NOMO-1 (cell line): ENCODE data around the gene AFF3.

Experiments
- DNase-seq, 2 experiments: peaks; one replicate each; lab custom pipeline; 2025; ENCODE audit not compliant: unreplicated experiment in 2 of 2; lab: John Stamatoyannopoulos, UW

AFF3 gene

DNA sequence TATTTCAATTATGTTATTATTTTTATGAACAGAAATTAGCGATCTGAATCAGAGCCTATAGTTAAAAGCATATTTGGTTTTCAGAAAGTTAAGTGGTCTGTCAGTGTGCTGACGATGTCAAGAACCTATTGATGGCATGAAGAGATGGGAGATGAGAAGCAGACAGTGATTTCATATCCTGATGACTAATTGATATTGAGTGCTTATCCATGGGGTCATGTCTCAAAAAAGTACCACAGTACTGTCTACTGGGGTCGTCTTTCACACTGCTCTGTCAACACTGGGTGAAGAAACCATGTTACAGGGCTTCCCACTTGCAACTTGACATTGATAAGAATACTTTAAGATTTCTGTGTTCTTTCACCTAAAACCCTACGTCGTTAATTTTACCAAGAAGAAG is 297.1 kb downstream of the AFF3 start:
- DNase-seq: no peak

DNA sequence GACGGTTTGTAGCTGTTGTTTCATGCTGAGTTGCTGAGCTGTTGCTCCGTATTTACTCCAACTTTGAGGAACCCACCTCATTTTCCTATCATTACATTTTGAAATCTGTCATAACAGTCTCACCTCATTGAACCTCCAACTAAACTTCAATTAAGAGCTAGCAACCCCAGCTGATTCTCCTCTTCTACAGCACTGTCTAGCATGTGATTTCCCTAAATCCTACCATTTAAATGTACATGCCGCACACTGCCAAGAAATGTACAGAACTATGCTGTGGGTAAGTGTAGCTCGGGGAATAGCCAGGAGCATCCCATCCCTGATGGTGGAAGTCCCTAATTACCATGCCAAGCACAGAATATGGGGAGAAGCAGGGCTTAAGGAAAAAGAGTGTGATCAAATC is 299.9 kb downstream of the AFF3 start:
- no peak for DNase-seq

DNA sequence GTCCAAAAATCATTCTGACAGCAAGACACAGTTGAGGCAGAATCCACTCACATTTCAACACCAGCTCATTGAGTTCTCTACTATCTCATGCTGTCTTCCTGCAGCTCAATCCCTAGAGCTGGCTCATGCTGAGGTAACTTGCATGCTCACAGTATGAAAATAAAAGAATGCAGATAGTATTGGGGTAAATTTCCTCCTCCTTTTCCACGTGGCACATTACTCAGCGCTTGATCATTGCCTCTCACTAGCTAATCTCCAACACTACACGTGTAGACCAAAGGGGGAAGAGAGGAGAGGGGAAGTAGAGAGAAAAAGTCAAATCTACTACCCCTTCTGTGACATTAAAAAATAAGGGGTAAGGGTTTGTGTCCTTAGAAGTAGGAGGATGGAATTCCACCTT is 300.6 kb downstream of the AFF3 start:
- no peak for DNase-seq

DNA sequence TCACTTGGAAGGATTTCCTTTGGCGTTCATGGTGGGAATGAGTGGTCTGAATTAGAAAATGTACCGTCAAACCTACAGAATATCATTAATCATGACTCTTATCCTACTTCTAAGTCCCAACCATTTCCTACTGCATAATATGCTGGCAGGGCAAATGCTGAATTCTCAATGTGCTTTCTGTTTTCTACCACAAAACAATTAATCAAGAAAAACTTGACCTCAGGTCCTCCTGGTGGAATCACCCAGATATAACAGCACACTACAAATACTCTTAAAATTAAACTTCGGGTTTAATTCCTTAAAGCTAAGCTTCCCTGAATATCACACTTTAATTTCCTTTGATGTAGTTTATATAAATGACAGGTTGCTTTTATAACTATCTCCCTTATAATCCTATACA is 301.6 kb downstream of the AFF3 start:
- DNase-seq: no peak

DNA sequence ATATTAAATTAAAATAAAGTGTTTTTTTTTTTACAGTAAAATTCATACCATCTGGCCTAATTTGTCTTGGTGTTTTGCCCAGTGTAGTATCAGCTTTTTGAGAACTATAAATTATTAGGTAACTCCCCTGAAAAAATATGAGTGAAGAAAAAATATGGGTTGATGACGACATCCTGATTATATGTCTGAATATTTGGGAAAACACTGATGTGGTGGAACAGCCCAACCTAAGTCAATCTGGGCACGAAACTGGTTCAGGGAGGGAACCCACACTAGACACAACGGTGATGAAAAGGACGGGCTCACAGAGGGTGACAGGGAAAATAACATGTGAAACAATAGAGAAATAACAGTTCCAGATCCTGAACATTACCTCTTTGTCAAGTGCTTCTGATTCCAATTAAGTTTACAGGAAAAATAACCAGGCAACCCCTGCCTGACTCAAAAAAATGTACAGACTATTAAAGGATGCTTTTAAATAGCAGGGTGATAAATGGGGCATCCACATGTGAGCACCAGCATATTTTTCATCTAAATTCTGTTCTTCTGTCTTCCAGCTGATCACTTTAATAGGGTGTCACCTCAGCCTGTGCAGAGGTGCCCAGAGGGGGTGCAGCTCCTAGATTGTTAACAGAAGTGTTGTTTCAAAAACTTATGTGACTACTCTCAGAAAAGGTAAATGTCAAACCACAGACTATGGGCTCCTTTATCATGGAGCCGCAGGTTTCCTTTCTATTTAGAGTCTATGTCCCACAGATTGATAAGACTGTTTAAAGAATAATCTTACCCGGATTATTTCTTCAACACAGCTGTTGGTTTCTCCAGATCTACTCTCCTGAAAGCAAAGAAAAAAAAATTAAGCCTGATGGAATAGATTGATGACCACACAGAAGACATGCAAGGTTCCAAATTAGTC is 305.4 kb downstream of the AFF3 start:
- DNase-seq: no peak

DNA sequence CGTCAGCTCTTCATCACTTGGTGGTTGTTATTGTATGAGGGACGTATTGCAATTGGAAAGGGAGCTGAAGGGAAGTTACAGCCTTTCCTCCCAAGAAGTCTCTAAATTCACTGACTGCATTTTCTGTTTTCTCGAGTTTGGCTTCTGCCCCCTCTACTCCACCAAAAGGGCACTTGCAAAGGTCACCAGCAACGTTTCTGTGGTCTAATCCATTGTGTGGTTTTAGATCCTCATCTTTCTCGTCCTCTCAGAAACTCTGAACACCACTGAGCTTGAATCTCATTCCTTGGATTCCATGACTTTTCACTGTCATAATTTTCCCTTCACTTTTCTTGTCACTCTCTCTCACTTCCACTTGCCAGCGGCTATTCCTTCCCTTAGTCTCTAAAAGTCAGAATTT is 308.0 kb downstream of the AFF3 start:
- DNase-seq: no peak

DNA sequence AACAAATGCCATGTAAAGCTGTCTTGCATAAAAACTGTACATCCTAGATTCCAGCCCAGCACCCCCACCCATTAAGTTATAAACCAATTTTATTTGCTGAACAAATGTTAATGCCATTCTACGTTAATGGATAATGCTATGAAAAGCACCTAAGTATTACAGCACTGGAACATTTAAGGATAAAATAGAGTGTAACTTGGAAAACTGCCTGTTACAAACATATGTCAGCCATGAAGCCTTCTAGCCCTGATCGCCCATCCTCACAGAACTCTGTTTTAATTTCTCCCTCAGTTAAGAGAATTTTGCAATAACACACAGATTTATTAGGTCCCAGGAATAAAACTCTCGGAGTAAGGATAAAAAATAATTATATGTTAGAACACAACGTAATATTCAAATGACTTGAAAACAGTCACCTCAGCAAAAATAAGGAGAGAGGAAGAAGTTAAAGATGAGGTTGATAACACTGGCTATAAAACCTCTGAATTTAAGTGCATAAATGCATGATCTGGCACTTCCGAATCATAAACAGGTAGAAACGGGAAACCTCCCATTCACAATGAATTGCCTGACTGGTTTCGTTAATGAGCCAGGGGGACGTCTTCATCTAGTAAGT is 308.7 kb downstream of the AFF3 start:
- no peak for DNase-seq

DNA sequence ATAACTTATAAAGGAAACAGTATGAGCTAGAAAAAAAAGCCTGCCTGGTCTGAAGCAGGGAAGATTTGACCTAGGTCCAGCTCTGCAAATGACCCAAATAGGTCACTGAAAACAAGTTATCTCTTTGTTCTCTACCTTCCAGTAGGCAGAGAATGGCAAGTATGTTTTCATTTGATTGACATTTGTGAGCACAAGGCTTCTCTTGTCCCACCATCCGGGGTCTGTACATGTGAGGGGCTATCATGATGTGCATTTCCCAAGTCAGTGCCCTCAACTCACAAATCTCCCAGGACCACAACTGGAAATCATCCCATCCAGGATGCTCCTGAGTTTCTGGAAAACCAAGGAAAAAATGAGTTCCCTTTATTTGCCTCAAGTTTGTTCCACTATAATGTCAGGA is 309.5 kb downstream of the AFF3 start:
- DNase-seq: no peak

DNA sequence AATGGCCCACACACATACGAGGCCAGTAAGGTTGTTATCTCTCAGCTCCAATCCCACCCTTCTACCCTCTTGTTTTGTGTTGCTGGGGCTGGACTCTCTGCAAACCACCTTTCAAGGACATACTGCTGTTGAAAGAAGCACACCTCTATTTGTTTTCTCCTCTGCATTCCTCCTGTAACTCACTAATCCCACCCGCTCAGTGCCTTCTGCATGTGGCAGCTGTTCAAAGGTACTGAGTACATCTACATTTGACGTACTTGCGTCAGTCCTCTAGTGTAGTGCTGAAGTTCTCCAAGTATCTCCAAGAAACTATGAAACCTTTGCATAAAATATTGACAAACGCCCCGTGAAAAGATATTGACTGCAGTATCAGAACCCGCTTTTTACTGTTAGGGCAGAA is 310.6 kb downstream of the AFF3 start:
- no peak for DNase-seq

DNA sequence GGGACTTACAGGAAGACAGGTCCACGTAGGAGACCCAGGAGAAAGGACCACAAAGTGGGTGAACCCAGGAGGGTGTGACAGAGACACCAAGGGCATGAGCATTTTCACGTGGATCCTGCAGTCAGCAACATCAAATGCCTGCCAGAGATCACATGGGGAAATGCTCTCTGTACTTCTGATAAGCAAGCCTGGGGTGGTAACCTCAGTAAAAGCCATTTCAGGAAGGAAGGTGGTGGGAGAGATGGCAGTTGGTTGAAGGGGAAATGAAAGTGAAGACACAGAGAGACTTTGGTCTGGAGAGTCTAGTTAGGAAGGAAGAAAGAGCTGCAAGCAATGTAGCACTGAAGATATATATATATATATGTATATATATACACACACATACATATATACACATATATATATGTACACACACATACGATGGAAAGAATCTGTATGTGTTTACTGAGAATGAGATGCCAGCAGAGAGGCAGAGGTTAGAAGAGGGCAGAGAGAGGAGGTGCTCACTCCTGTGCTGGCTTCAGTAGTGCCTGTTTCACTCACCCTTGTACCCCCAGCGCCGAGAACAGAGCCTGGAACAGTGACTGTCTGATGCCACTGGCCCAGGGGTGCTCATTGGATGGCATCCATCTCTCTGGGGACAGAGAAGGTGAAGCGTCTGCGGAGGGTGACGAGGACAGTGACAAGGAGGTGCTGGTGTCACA is 314.9 kb downstream of the AFF3 start:
- DNase-seq: peak; percentile 93 to 99

DNA sequence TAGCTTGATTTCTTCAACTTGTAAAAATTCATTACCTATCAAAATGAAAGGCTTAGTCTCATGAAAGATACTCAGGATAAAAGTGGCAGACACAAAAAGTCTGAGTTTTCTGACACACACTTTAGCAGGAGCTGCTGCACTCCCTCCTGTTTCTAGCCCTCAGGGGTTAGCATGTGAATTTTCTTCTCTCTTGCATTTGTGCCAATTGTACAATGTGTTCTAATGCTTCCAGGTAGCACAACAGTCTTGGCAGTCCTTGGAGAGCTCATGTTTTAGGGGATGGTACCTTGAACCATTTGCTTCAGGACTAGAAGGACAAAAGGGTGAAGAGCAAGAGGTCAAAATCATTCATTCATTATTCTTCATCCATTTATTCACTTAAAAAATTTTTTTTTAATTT is 316.8 kb downstream of the AFF3 start:
- DNase-seq: no peak

DNA sequence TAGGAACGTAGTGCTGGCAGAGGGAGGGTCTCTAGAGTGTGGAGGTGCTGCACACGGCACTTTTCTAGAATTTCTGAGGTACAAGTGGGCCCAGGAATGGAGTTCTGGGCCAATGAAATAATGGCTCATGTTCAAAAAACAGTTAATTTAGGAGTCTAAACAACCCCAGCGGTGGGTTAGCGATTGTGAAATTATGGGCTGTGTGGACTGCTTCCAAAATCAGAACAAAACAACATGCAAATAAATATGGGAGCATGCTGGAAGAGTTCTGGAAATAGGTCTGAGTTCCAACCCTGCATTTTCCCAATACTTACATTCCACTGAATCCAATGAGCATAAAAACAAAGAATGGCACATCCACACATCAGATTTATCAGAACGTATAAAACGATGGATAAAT is 317.6 kb downstream of the AFF3 start:
- DNase-seq: no peak

DNA sequence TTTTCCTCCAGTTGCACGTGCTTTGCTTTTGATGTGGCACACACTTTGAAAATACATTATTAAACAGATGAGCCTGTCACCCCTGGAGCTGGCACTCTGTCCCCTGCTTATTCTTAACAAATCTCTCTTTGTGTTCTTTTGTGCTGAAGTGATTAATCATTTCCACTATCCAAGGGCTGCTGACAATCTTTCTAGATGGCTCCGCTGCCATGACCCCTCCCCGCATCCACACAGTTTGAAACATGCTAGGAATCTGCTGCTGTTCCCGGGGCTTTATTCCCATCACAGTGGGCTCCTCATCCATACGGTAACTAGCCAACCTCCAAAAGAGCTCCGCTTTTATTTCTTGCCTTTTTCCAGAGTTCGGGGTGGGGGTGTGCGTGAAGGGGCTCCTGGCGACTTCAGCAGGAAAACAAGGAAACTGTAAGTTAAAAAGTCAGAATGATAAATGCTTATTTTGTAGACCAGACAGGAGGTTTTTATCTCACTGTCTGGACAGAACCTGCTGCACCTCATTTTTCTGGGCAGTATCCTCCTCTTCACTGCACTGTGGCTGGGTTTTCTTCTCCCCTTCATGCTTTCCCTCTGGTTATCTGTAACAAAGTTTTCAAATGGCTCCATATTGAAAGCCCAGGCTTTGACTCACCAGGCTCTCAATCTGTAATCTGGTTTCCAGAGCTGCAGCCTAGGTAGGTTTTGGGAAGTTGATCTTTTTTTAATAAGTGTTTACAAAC is 319.7 kb downstream of the AFF3 start:
- no peak for DNase-seq

DNA sequence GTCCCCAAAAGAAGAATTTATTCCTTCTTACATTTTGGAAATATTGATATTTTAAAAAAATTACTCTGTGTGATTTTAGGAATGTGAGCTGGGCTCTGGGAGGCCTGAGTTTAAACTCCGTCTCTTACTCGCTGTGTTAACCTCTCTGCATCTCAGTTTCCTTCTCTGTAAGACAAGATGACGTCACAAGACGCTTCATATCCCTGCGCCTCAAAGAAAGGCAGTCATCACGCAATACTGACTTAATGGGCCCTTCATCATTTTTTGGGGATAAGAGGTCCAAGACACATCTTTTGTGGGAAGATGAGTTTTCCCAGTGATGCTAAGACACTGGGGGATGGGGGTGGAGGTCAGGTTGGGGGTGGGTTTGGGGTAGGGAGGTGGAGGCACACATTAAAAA is 320.4 kb downstream of the AFF3 start:
- DNase-seq: no peak

DNA sequence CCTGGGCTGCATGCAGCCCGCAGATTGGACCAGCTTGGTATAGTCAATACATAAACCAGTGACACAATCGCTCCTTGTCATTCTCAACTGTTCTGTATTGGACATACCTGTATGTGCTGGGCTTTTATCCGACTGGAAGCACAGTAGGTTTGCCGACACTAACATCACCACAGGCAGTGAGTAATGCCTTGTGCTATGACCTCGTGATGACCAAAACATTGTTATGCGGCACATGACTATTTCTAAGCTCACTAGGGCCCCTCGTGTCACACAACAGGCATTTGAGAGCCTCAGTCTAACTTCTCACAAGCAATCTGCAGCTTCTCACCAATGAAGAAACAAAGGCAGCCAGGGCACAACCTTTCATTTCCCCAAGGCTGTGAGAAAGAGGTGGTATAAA is 320.8 kb downstream of the AFF3 start:
- DNase-seq: no peak

DNA sequence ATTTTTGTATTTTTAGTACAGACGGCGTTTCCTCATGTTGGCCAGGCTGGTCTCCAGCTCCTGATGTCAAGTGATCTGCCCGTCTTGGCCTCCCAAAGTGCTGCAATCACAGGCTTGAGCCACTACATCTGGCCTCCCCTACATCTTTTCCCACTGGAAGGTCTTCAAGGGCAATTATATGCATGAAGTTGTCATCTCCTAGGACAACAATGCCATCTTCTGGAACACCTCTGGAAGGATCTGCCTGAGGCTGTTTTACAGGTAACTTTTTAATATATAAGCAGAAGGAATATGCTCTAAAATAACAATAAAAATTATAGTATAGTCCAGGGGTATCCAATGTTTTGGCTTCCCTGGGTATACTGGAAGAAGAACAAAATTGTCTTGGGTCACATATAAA is 321.4 kb downstream of the AFF3 start:
- DNase-seq: no peak

DNA sequence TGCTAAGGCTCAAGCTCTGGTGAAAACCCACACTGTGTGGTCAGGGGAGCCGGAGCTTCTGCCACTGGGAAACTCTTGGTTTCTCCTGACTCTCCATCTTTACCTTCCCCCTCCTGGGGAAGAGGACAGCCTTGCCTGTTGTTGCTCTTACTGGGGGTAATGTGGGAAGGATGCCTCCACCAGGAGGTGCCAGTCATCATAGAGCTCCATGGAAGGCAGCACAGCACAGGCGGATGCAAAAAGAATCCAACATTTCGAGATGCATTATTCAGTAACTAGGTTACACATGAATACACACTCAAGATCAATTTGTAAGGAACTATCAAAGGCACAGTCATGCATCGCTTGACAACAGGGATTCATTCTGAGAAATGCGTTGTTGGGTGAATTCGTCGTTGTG is 322.6 kb downstream of the AFF3 start:
- DNase-seq: no peak

DNA sequence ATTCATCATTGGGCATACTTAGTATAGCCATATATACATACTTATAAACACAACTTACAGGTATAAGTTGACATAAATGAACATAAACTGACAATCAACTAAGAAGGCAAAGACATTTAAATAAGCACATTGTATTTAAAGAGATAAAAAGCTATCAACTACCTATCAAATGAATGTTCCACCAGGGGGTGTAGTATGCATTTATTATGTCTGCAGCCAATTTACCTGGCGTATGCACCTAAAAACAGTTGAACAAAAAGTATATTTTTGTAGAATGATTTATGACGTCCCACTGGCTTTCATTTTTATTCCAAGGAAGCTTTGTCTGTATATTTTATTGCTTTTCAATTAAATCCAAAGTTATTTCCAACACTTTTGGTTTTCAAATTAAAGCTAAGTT is 323.5 kb downstream of the AFF3 start:
- no peak for DNase-seq

DNA sequence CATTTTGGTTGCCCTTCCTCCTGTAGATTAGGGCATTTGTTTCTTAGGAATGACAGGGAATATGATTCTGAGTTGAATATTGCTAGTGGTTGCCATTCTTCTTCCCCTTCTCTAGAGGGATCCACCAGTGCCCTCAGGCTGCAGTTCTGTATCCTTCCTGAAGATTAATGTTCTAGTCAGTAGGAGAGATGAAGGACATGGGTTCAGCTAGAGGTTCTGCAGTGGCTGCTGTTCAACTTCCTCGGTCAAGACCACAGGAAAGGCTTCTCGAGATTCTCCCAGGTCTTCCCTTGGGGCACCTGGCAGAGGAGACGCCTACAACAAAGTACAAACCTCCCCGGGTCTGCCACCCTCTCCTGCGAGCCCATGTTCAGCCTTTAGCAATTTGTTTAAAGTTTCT is 325.5 kb downstream of the AFF3 start:
- no peak for DNase-seq

DNA sequence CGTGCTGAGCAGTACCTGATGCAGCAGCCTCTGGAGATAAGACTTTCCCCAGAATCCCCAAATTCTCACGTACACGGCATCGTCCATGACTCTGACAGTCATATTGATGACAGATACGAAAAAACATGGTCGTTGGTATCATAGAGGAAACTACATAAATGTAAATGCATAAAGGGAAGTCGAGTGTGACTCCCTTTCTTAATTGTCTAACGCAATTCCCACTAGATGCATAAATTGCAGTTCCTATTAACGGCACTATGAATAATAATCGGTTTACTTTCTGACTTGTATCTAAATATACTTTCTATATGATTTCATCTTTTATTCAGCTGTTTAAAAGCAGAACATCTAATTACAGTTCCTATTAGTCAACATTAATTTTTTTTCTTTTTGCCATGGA is 330.0 kb downstream of the AFF3 start:
- peak in 1 of 2 experiments; percentile 10 for DNase-seq

DNA sequence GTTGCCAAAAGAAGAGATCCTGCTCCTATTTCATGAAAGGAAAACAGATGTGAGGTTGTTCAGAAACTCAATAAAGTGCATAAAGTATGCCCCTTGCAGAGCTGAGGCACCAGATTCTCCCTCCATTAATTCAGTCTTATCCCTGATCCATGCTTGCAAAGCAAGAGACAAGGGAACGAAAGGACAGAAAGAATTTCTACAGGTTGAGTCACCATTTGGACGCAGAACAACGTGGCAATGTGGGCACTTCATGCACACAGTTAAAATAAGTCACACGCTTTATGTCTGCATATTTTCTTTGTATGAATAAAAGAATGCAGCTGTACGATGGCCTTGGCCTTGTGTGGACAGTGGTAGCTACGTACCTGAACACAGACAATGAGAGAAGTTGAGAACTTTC is 330.8 kb downstream of the AFF3 start:
- no peak for DNase-seq
